ENCODE results near the gene STAT6. TPM values are rescaled to one million over a fixed set of nuclear protein-coding genes. Genes with fewer than 3 reads are reported as not detected.

STAT6 gene
- total and polyA plus RNA-seq, 2 experiments from 2014 or later: 37.2 to 53.0 TPM

DNA sequence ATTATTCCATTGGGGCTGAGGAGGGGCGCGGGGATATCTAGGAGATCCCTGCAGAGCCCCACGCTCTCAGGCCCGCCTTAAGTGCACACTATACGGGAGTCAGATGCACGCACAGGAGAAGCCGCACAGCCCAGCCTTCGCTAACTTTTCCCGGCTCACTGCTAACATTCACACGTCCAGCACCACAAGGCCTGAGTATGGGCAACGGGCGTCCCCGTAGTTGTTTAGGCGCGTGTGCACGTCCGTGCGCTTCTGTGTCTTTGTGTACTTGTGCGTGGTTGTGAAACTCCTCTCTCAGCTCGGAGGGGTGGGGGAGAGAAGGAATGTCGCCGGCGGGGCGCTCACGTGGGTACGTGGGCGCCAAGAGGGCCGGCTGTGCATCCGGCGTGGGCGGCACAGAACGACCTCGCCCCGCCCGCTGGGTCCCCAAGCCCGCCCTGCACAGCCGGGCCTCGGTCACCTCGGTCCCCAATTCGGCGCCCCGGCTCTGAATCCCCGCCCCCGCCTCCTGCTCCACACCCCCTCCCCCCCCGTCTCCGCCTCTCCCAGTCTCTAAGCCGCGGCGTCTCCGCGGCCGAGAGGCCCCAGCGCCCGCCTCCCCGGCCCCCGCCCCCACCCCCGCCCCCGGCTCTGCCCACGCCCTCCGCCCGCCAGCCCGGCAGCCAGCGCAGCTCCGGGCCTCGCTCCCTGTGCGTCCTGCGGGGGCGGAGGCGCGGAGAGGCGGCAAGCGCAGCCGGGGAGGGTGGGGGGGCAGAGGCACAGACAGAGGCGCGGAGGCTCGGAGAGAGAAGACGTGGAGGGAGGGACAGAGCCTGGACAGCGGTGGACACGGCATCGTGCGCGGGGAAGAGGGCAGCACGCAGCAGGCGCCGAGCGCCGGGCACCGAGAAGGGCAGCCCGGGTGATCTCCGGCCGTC is 22.6 kb downstream of the STAT6 start, which contains the start of gene NAB2:
Gene NAB2 (plus strand): TSS at position 761 of the 917 bp plus-strand sequence. CDS start 158 bp downstream, outside the sequence.
- peaks cover 15% of the 10 kb centered on the region for H3K4me1 ChIP-seq (ENCODE audit: low read depth)
- peaks cover 8% of the 10 kb centered on the region for H3K36me3 ChIP-seq
- H3K9me3 ChIP-seq (ENCODE audit: low read depth): no peaks in the 10 kb centered on the region
- no peaks in the 10 kb centered on the region for H3K27me3 ChIP-seq
- peak; percentile 98 to 99 for DNase-seq (ENCODE audit: low read depth in 1 of 2, low spot score in 1 of 2)
- peak within 1 kb of the TSS; percentile 76 for H3K4me3 ChIP-seq
- peak within 1 kb of the TSS; percentile 92 for H3K27ac ChIP-seq
- TF ChIP-seq, protein P1, sequence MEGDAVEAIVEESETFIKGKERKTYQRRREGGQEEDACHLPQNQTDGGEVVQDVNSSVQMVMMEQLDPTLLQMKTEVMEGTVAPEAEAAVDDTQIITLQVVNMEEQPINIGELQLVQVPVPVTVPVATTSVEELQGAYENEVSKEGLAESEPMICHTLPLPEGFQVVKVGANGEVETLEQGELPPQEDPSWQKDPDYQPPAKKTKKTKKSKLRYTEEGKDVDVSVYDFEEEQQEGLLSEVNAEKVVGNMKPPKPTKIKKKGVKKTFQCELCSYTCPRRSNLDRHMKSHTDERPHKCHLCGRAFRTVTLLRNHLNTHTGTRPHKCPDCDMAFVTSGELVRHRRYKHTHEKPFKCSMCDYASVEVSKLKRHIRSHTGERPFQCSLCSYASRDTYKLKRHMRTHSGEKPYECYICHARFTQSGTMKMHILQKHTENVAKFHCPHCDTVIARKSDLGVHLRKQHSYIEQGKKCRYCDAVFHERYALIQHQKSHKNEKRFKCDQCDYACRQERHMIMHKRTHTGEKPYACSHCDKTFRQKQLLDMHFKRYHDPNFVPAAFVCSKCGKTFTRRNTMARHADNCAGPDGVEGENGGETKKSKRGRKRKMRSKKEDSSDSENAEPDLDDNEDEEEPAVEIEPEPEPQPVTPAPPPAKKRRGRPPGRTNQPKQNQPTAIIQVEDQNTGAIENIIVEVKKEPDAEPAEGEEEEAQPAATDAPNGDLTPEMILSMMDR (IDR thresholded peaks at IDR 0.05; ENCODE audit: low read depth, low read length): no peak

DNA sequence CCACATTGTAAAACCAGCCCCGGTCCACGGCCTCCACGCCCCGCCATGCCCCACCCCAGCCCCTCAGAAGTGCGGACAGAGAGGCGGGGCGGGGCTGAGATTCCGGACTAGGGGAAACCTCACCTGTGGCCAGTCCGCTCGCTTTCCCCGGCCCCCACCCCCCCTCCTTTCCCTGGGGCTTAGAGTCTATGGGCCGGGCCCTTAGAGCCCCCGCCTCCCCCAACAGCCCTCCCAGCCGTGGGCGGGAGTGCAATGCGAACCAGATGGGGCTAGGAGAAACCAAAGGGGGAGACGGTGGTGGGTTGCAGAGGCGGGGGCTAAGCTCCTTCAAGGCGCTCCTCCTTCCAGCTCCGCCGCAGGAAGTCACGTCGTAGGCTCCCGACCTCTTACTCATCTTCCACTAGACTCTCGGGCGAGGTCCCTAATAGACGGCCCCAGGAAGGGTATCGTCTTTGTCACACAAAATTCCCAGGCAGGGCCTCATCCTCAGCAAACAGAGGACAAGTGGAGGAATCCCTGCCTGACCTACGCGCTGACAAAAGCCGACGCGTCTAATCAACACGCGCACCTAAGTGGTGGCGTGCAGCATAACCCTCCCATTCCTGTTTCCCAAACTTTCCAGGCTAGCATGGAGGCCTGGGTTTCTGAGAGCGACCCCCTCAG is 23.3 kb downstream of the STAT6 start:
- peak overlapping the region; percentile 76 for H3K4me3 ChIP-seq
- no peaks in the 10 kb centered on the region for H3K27me3 ChIP-seq
- peaks cover 15% of the 10 kb centered on the region for H3K4me1 ChIP-seq (ENCODE audit: low read depth)
- H3K36me3 ChIP-seq: peaks cover 8% of the 10 kb centered on the region
- TF ChIP-seq, protein P1 (IDR thresholded peaks at IDR 0.05; ENCODE audit: low read depth, low read length): no peak
- DNase-seq (ENCODE audit: low read depth in 1 of 2, low spot score in 1 of 2): peak; percentile 83 to 98
- no peaks in the 10 kb centered on the region for H3K9me3 ChIP-seq (ENCODE audit: low read depth)
- H3K27ac ChIP-seq: peak overlapping the region; percentile 92

DNA sequence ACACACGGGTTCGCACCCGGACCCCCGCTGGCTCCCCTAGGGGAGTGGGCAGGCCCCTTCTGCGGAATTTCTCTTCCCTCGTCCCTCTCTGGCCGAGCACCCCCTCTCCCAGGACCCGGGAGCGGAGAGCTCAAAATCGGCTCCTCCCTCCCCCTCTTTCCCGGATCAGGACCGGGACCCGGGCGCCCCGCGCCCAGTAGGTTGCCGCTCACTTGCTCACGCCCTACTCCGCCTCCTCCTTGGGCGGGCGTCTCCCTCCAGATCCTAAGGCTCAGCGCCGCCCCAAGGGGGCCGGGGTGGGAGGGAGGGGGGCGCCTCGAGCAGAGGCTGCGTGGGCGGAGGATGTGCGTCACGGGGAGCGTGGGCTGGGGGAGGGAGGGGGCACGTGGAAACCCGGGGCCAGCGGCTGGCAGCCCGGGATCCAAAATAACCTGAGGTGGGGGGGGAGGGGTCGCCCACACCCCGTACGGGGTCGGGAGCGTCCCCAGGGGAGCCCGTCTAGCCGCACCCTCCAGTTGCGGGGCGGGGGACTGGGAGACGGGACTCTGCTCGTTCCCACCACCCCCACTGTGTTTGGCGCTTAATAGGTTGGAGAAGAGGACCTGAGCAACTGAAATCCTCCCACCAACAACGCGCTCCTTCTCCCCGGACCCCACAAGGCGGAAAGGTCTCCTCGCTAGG is 24.0 kb downstream of the STAT6 start:
- Histone ChIP-seq H3K27me3 (no peaks in the 10 kb centered on the region), H3K9me3 (ENCODE audit: low read depth) (no peaks in the 10 kb centered on the region), H3K27ac (peak overlapping the region; percentile 92), H3K36me3 (peaks cover 7% of the 10 kb centered on the region), H3K4me3 (peak overlapping the region; percentile 76), H3K4me1 (ENCODE audit: low read depth) (peaks cover 15% of the 10 kb centered on the region)
- TF ChIP-seq, protein P1 (IDR thresholded peaks at IDR 0.05; ENCODE audit: low read depth, low read length): no peak
- peak; percentile 77 to 96 for DNase-seq (ENCODE audit: low read depth in 1 of 2, low spot score in 1 of 2)

DNA sequence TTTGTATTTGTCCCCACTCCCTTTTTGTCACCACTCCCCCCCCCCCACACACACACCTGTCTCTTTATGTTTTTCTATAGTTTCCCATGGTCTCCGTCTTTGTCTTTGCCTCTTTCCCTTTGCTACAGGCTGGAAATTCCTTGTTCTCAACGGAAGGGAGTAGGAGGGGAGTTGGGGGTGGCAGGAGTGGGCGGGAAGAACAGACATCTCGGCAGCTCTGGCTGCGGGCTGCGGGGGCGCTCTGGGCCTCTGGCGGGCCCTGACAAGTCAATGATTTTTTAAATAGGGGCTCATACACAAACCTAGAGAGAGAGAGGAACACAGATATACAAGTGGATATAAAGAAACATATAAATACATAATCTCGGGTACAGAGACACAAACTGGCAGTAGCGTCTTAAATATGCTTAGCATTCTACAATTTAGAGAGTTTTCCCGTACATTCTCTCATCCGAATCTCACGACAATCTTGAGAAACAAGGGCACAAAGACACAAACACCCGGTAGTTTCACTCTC is 24.6 kb downstream of the STAT6 start:
- H3K9me3 ChIP-seq (ENCODE audit: low read depth): no peaks in the 10 kb centered on the region
- H3K27me3 ChIP-seq: no peaks in the 10 kb centered on the region
- H3K4me3 ChIP-seq: peak overlapping the region; percentile 76
- peaks cover 15% of the 10 kb centered on the region for H3K4me1 ChIP-seq (ENCODE audit: low read depth)
- peak overlapping the region; percentile 92 for H3K27ac ChIP-seq
- peaks cover 1% of the 10 kb centered on the region for H3K36me3 ChIP-seq
- TF ChIP-seq, protein P1 (IDR thresholded peaks at IDR 0.05; ENCODE audit: low read depth, low read length): peak; percentile 47
- peak; percentile 82 to 89 for DNase-seq (ENCODE audit: low read depth in 1 of 2, low spot score in 1 of 2)

DNA sequence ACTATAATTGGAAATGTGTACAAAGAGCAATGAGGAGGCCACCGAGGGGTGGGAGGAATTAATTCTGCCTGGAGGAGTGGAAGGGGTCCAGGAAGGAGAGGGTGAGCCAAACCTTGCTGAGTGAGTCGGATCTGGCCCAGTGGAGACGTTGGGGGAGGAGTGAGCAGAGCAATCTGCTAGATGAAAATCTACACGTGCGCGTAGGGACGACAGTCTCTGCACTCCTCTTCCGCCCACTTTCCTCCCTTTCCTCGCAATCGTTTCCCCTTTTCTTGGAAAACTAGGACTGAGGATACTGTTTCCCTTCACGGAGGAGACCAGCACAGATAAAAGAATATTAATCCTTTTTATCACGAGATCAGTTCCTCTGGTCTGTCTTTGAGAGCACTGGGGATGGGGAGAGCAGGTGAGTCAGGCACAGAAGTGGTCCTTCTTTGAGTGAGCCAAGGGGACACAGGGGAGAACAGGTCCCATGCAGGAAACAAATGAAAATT is 25.1 kb downstream of the STAT6 start:
- H3K9me3 ChIP-seq (ENCODE audit: low read depth): no peaks in the 10 kb centered on the region
- H3K36me3 ChIP-seq: no peaks in the 10 kb centered on the region
- H3K27ac ChIP-seq: peak overlapping the region; percentile 92
- TF ChIP-seq, protein P1 (IDR thresholded peaks at IDR 0.05; ENCODE audit: low read depth, low read length): no peak
- H3K4me3 ChIP-seq: peak overlapping the region; percentile 76
- DNase-seq (ENCODE audit: low read depth in 1 of 2, low spot score in 1 of 2): peak in 1 of 2 donors; percentile 82
- H3K4me1 ChIP-seq (ENCODE audit: low read depth): peaks cover 15% of the 10 kb centered on the region
- no peaks in the 10 kb centered on the region for H3K27me3 ChIP-seq

All from cardiac muscle cell (in vitro differentiated cells and primary cell).